ENCODE data around the gene C4A. TPM values are rescaled to one million over a fixed set of nuclear protein-coding genes. Genes with fewer than 3 reads are reported as not detected.
"Not testable (repeated sequence)": the region's sequence is repeated elsewhere in the genome, so short reads cannot be mapped to it uniquely, and the experiment has no call there.

C4A gene
- total and polyA plus RNA-seq, 3 experiments from 2014 or later: 0.40 to 3.4 (median 3.3) TPM

DNA sequence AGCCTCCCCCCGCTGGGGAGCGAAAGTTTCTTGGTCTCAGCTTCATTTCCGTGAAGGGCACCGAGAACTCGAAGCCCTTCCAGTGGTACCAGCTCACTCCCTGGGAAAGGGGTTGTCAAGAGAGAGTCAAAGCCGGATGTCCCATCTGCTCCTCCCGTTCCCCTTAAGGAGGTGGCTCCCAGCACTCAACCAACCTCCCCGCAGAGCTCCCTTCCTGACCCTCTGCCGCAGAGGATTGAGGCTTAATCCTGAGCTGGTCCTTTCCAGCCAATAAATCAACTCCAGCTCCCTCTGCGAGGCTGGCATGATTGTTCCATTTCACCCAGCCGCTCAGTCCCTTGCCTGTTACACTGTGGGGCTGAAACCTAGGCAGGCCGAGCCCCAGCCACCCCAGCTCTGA is 26.8 kb downstream of the C4A start:
- POLR2A ChIA-PET; CTCF ChIA-PET; H3K4me3 Mint-ChIP-seq; H3K9me3 Mint-ChIP-seq; H3K9me3 ChIP-seq (ENCODE audit: low read length); H3K4me3 ChIP-seq (ENCODE audit: low read length); H3K27me3 Mint-ChIP-seq; H3K27ac ChIP-seq (ENCODE audit: low read depth, low read length); H3K36me3 ChIP-seq (ENCODE audit: insufficient read depth, low read length); H3K36me3 Mint-ChIP-seq; H3K4me1 ChIP-seq (ENCODE audit: insufficient read depth, low read length); H3K27me3 ChIP-seq (ENCODE audit: insufficient read depth, low read length, poor library complexity, severe bottlenecking); H3K27ac Mint-ChIP-seq: not testable (repeated sequence)
- DNase-seq: peak in 1 of 5 donors; percentile 6
- H3K4me1 Mint-ChIP-seq: peaks cover 6 to 12% (median 8%) of the 10 kb centered on the region in 3 donors

GRCh38 chr6:32009537-32009936 is 27.7 kb downstream of the C4A start:
- H3K9me3 ChIP-seq (ENCODE audit: low read length); H3K27ac Mint-ChIP-seq; H3K27me3 Mint-ChIP-seq; H3K27ac ChIP-seq (ENCODE audit: low read depth, low read length); CTCF ChIA-PET; H3K4me3 ChIP-seq (ENCODE audit: low read length); H3K4me1 ChIP-seq (ENCODE audit: insufficient read depth, low read length); H3K36me3 ChIP-seq (ENCODE audit: insufficient read depth, low read length); H3K36me3 Mint-ChIP-seq; H3K9me3 Mint-ChIP-seq; DNase-seq; H3K27me3 ChIP-seq (ENCODE audit: insufficient read depth, low read length, poor library complexity, severe bottlenecking); H3K4me1 Mint-ChIP-seq; H3K4me3 Mint-ChIP-seq; POLR2A ChIA-PET: not testable (repeated sequence)

- H3K27ac Mint-ChIP-seq; H3K4me3 ChIP-seq (ENCODE audit: low read length); POLR2A ChIA-PET; H3K9me3 Mint-ChIP-seq; H3K4me1 ChIP-seq (ENCODE audit: insufficient read depth, low read length); H3K4me1 Mint-ChIP-seq; H3K4me3 Mint-ChIP-seq; H3K36me3 Mint-ChIP-seq; H3K27ac ChIP-seq (ENCODE audit: low read depth, low read length); H3K36me3 ChIP-seq (ENCODE audit: insufficient read depth, low read length); CTCF ChIA-PET; H3K9me3 ChIP-seq (ENCODE audit: low read length); H3K27me3 ChIP-seq (ENCODE audit: insufficient read depth, low read length, poor library complexity, severe bottlenecking); H3K27me3 Mint-ChIP-seq: not testable (repeated sequence)
- DNase-seq: peak in 1 of 5 donors; percentile 26
These were observed 29.1 kb downstream of the C4A start for GRCh38 chr6:32010856-32011530.

DNA sequence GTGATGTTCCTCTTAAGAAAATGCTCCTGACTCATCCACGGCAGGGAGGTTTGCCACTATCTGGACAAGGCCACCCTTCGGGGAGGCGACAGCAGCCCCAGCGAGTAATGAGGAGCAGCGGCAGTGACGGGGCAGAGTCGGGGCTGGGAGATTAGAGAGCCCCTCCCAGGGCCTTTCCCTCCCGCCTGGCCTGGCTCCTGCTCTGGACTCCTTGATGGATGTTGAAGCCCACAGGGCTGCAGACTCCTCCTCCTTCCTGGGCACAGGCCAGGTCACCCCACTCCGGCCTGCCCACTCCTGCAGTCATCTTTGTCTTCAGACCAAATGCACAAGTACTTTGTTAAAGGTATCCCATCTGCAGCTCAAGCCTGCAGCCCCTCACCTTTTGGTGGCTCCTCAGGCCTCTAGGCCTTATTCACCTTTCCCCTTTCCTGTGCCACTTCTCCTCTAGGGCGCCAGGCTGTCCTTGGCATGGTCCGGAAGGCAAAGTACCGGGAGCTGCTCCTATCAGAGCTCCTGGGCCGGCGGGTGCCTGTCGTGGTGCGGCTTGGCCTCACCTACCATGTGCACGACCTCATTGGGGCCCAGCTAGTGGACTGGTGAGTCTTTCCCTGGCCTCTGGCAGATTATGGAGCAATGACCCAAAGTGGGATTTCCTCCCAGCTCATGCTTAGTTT is 31.2 kb downstream of the C4A start:
- H3K27ac Mint-ChIP-seq; H3K36me3 ChIP-seq (ENCODE audit: insufficient read depth, low read length); H3K4me1 Mint-ChIP-seq; H3K27ac ChIP-seq (ENCODE audit: low read depth, low read length); H3K9me3 ChIP-seq (ENCODE audit: low read length); H3K9me3 Mint-ChIP-seq; H3K4me3 Mint-ChIP-seq; H3K4me1 ChIP-seq (ENCODE audit: insufficient read depth, low read length); H3K4me3 ChIP-seq (ENCODE audit: low read length); CTCF ChIA-PET; H3K27me3 ChIP-seq (ENCODE audit: insufficient read depth, low read length, poor library complexity, severe bottlenecking); H3K36me3 Mint-ChIP-seq; POLR2A ChIA-PET; H3K27me3 Mint-ChIP-seq: not testable (repeated sequence)
- DNase-seq: peak in 1 of 5 donors; percentile 7

- H3K36me3 Mint-ChIP-seq; H3K4me1 Mint-ChIP-seq; H3K36me3 ChIP-seq (ENCODE audit: insufficient read depth, low read length); H3K4me3 Mint-ChIP-seq; H3K9me3 Mint-ChIP-seq; H3K27me3 ChIP-seq (ENCODE audit: insufficient read depth, low read length, poor library complexity, severe bottlenecking); H3K27me3 Mint-ChIP-seq; H3K27ac ChIP-seq (ENCODE audit: low read depth, low read length); H3K27ac Mint-ChIP-seq; H3K4me3 ChIP-seq (ENCODE audit: low read length); H3K4me1 ChIP-seq (ENCODE audit: insufficient read depth, low read length); H3K9me3 ChIP-seq (ENCODE audit: low read length); DNase-seq; POLR2A ChIA-PET; CTCF ChIA-PET: not testable (repeated sequence)
These were observed 31.9 kb downstream of the C4A start for GRCh38 chr6:32013738-32014137.

GRCh38 chr6:32014547-32014946 is 32.7 kb downstream of the C4A start, which contains the start of gene C4B:
C4B (plus strand) TSS chr6:32014795; CDS start chr6:32014846, 51 bp downstream.
- CTCF ChIA-PET; H3K36me3 ChIP-seq (ENCODE audit: insufficient read depth, low read length); H3K4me3 ChIP-seq (ENCODE audit: low read length); POLR2A ChIA-PET; H3K36me3 Mint-ChIP-seq; H3K9me3 Mint-ChIP-seq; H3K9me3 ChIP-seq (ENCODE audit: low read length); H3K27ac ChIP-seq (ENCODE audit: low read depth, low read length); H3K27me3 ChIP-seq (ENCODE audit: insufficient read depth, low read length, poor library complexity, severe bottlenecking); H3K4me3 Mint-ChIP-seq; H3K4me1 Mint-ChIP-seq; H3K27ac Mint-ChIP-seq; H3K4me1 ChIP-seq (ENCODE audit: insufficient read depth, low read length); DNase-seq; H3K27me3 Mint-ChIP-seq: not testable (repeated sequence)

GRCh38 chr6:32022100-32022499 is 40.2 kb downstream of the C4A start:
- H3K27ac Mint-ChIP-seq; H3K27me3 Mint-ChIP-seq; H3K4me1 ChIP-seq (ENCODE audit: insufficient read depth, low read length); CTCF ChIA-PET; H3K4me1 Mint-ChIP-seq; H3K27ac ChIP-seq (ENCODE audit: low read depth, low read length); DNase-seq; H3K9me3 ChIP-seq (ENCODE audit: low read length); H3K36me3 ChIP-seq (ENCODE audit: insufficient read depth, low read length); POLR2A ChIA-PET; H3K9me3 Mint-ChIP-seq; H3K36me3 Mint-ChIP-seq; H3K4me3 Mint-ChIP-seq; H3K4me3 ChIP-seq (ENCODE audit: low read length); H3K27me3 ChIP-seq (ENCODE audit: insufficient read depth, low read length, poor library complexity, severe bottlenecking): not testable (repeated sequence)

- H3K4me3 ChIP-seq (ENCODE audit: low read length); H3K36me3 Mint-ChIP-seq; H3K27me3 ChIP-seq (ENCODE audit: insufficient read depth, low read length, poor library complexity, severe bottlenecking); H3K27ac Mint-ChIP-seq; H3K9me3 ChIP-seq (ENCODE audit: low read length); H3K4me1 Mint-ChIP-seq; H3K27ac ChIP-seq (ENCODE audit: low read depth, low read length); POLR2A ChIA-PET; CTCF ChIA-PET; H3K4me3 Mint-ChIP-seq; H3K9me3 Mint-ChIP-seq; H3K36me3 ChIP-seq (ENCODE audit: insufficient read depth, low read length); H3K27me3 Mint-ChIP-seq; H3K4me1 ChIP-seq (ENCODE audit: insufficient read depth, low read length): not testable (repeated sequence)
- peak in 1 of 5 donors; percentile 19 for DNase-seq
These were observed 46.8 kb downstream of the C4A start for GRCh38 chr6:32028631-32029030.

DNA sequence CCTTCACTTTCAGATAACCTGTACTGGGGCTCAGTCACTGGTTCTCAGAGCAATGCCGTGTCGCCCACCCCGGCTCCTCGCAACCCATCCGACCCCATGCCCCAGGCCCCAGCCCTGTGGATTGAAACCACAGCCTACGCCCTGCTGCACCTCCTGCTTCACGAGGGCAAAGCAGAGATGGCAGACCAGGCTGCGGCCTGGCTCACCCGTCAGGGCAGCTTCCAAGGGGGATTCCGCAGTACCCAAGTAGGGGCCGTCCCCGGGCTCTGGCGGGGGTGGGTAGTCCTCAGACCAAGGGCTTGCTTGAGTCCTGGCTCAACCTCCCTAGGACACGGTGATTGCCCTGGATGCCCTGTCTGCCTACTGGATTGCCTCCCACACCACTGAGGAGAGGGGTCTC is 47.7 kb downstream of the C4A start:
- H3K4me3 Mint-ChIP-seq; H3K4me1 ChIP-seq (ENCODE audit: insufficient read depth, low read length); CTCF ChIA-PET; DNase-seq; H3K27me3 ChIP-seq (ENCODE audit: insufficient read depth, low read length, poor library complexity, severe bottlenecking); H3K27ac Mint-ChIP-seq; H3K36me3 ChIP-seq (ENCODE audit: insufficient read depth, low read length); H3K9me3 Mint-ChIP-seq; H3K27ac ChIP-seq (ENCODE audit: low read depth, low read length); POLR2A ChIA-PET; H3K9me3 ChIP-seq (ENCODE audit: low read length); H3K36me3 Mint-ChIP-seq; H3K4me3 ChIP-seq (ENCODE audit: low read length); H3K4me1 Mint-ChIP-seq; H3K27me3 Mint-ChIP-seq: not testable (repeated sequence)
